Measurements from ENCODE around the gene CALCR.

- TF ChIP-seq CTCF (IDR thresholded peaks at IDR 0.05 in 4 of 5, conservative IDR thresholded peaks at IDR 0.05 in 1 of 5) (no peak), POLR2A (IDR thresholded peaks at IDR 0.05) (no peak)
Observed at GRCh38 chr7:93574646-93575554, at the start of gene CALCR.

Measured in gastrocnemius medialis (tissue), 4 donors.